Body of pancreas (tissue), 4 donors: ENCODE data around the gene SMIM13. TPM values are rescaled to one million over a fixed set of nuclear protein-coding genes. Genes with fewer than 3 reads are reported as not detected.

Source experiments
- ATAC-seq: fragments of 150-250 bp; one replicate; pipeline ENCODE4 v1.9.1; 2016
- DNase-seq, 4 donors: peaks; one replicate each; pipeline ENCODE4 v3.0.0-alpha.2; 2019
- H3K27ac ChIP-seq, 4 donors: fragments of 200-600 bp; sonication (generic); 1 replicate in 3 of 4; 2 replicates in 1 of 4; pipeline versions ENCODE4 v1.5.1 to v1.6.1; 2016 to 2019; ENCODE audit warnings: mild to moderate bottlenecking in 1 of 4, mixed read lengths in 1 of 4, moderate library complexity in 1 of 4
- H3K27me3 ChIP-seq, 2 donors: fragments of 200-600 bp; sonication (generic); one replicate each; pipeline ENCODE4 v1.6.0; 2016; ENCODE audit warnings: mild to moderate bottlenecking in 1 of 2
- H3K36me3 ChIP-seq, 2 donors: fragments of 200-600 bp; sonication (generic); replicated peaks in 1 of 2; 2 replicates each; pipeline ENCODE4 v1.5.1; 2016; ENCODE audit warnings: low read depth in 2 of 2; ENCODE audit not compliant: insufficient read depth in 1 of 2
- H3K4me1 ChIP-seq: fragments of 200-600 bp; sonication (generic); one replicate; pipeline ENCODE4 v1.6.0; 2016
- H3K4me3 ChIP-seq, 2 donors: fragments of 200-600 bp; sonication (generic); 1 replicate in 1 of 2; 2 replicates in 1 of 2; pipeline ENCODE4 v1.5.1; 2016 to 2019
- H3K9me3 ChIP-seq, 3 donors: fragments of 200-600 bp; sonication (generic); 1 replicate in 2 of 3; 2 replicates in 1 of 3; pipeline ENCODE4 v1.5.1; 2016
- CTCF ChIP-seq, 7 experiments: fragments of 450-650 bp in 4 of 7; fragments of 200-600 bp in 3 of 7; sonication (generic) in 3 of 7; IDR thresholded peaks; one replicate each; pipeline ENCODE4 v1.5.1; 2016 to 2019; ENCODE audit warnings: antibody characterized with exemption in 7 of 7
- POLR2A ChIP-seq, 3 donors: fragments of 450-650 bp; IDR thresholded peaks; one replicate each; pipeline ENCODE4 v1.6.1; 2016; ENCODE audit warnings: antibody characterized with exemption in 3 of 3, mild to moderate bottlenecking in 2 of 3
- WGBS, 2 donors: methylation state at CpG; one replicate each; pipeline ENCODE4 v1.1.5; 2017; 5-methylcytosine and 5-hydroxymethylcytosine counted together
- intact Hi-C: fragments of 100-400 bp; cut with DNase I; formaldehyde crosslinking; loops from one replicate; pipeline ENCODE4 v1.15.1; 2023
- total RNA-seq, 2 donors: library from RNA; depleted of rRNA; stranded (reverse); fragments of >200 nt; gene quantifications; one replicate each; pipeline ENCODE4 v1.1.0, GENCODE V29; 2016

SMIM13 gene
- total RNA-seq, 2 donors from 2014 or later, result 4.4 to 5.6 TPM

- ATAC-seq, result no peak
- H3K4me3 ChIP-seq, result no peak overlapping the region
- no peaks in the 10 kb centered on the region for H3K27me3 ChIP-seq
- no peaks in the 10 kb centered on the region for H3K9me3 ChIP-seq
- H3K27ac ChIP-seq, result no peak overlapping the region
- WGBS, 2 donors, result 65 to 66% methylated on average over 5 of the region's 5 CpGs
- TF ChIP-seq CTCF (IDR thresholded peaks at IDR 0.05), result no peak
- intact Hi-C loops, result loop anchor here (10.0 kb wide), 1 partner anchor 209 kb away; no protein-coding TSS in a partner anchor
- DNase-seq, result no peak
- H3K36me3 ChIP-seq, result no peaks in the 10 kb centered on the region
- peaks cover 15% of the 10 kb centered on the region for H3K4me1 ChIP-seq
Measured at GRCh38 chr6:11053307-11053706, 40.3 kb upstream of the SMIM13 start.

GRCh38 chr6:11054722-11055121 lies 38.9 kb upstream of the SMIM13 start:
- TF ChIP-seq POLR2A (IDR thresholded peaks at IDR 0.05) (no peak), CTCF (IDR thresholded peaks at IDR 0.05) (no peak)
- H3K4me1 ChIP-seq, result peaks cover 15% of the 10 kb centered on the region
- H3K4me3 ChIP-seq, result no peak overlapping the region
- peak overlapping the region in 3 of 4 donors; percentile 49 to 66 (median 62) for H3K27ac ChIP-seq
- WGBS, 2 donors, result 41 to 48% methylated on average over 1 of the region's 1 CpG
- DNase-seq (no peak), ATAC-seq (peak; percentile 77)
- H3K9me3 ChIP-seq, result no peaks in the 10 kb centered on the region
- intact Hi-C loops, result loop anchor here (10.0 kb wide), 1 partner anchor 210 kb away; no protein-coding TSS in a partner anchor
- H3K27me3 ChIP-seq, result no peaks in the 10 kb centered on the region
- H3K36me3 ChIP-seq, result no peaks in the 10 kb centered on the region

GRCh38 chr6:11055127-11055627 lies 38.5 kb upstream of the SMIM13 start:
- WGBS, 2 donors, result 12 to 15% methylated on average over 4 of the region's 4 CpGs
- intact Hi-C loops, result loop anchor here (10.0 kb wide), 1 partner anchor 210 kb away; no protein-coding TSS in a partner anchor
- DNase-seq (no peak), ATAC-seq (peak; percentile 87)
- Histone ChIP-seq H3K4me1 (peaks cover 15% of the 10 kb centered on the region), H3K36me3 (no peaks in the 10 kb centered on the region), H3K27ac (peak overlapping the region; percentile 36 to 66 (median 56)), H3K4me3 (no peak overlapping the region), H3K9me3 (no peaks in the 10 kb centered on the region), H3K27me3 (no peaks in the 10 kb centered on the region)
- no peak for TF ChIP-seq CTCF (IDR thresholded peaks at IDR 0.05)
- no peak for TF ChIP-seq POLR2A (IDR thresholded peaks at IDR 0.05)

GRCh38 chr6:11056871-11057270 lies 36.8 kb upstream of the SMIM13 start:
- intact Hi-C loops, result loop anchor here (10.0 kb wide), 1 partner anchor 212 kb away; no protein-coding TSS in a partner anchor
- Histone ChIP-seq H3K27me3 (no peaks in the 10 kb centered on the region), H3K9me3 (no peaks in the 10 kb centered on the region), H3K4me1 (peaks cover 15% of the 10 kb centered on the region), H3K27ac (peak overlapping the region in 1 of 4 donors; percentile 66), H3K4me3 (no peak overlapping the region), H3K36me3 (no peaks in the 10 kb centered on the region)
- TF ChIP-seq CTCF (IDR thresholded peaks at IDR 0.05) (no peak), POLR2A (IDR thresholded peaks at IDR 0.05) (no peak)
- DNase-seq (no peak), ATAC-seq (no peak)
- WGBS, 2 donors, result 82 to 89% methylated on average over 1 of the region's 1 CpG

GRCh38 chr6:11058406-11058805 lies 35.2 kb upstream of the SMIM13 start:
- Histone ChIP-seq H3K36me3 (no peaks in the 10 kb centered on the region), H3K4me3 (no peak overlapping the region), H3K4me1 (peaks cover 15% of the 10 kb centered on the region), H3K27me3 (no peaks in the 10 kb centered on the region), H3K9me3 (no peaks in the 10 kb centered on the region), H3K27ac (no peak overlapping the region)
- DNase-seq (no peak), ATAC-seq (no peak)
- WGBS, 2 donors, result 98% methylated on average over 5 of the region's 5 CpGs
- intact Hi-C loops, result loop anchor here (10.0 kb wide), 1 partner anchor 214 kb away; no protein-coding TSS in a partner anchor
- no peak for TF ChIP-seq POLR2A (IDR thresholded peaks at IDR 0.05)
- TF ChIP-seq CTCF (IDR thresholded peaks at IDR 0.05), result no peak
